Kidney epithelial cell (primary cell): Measurements from ENCODE around the gene SLC43A1. TPM values are rescaled to one million over a fixed set of nuclear protein-coding genes. Genes with fewer than 3 reads are reported as not detected.

Source experiments
- DNase-seq: peaks from one replicate; pipeline ENCODE4 v3.0.0-alpha.2; 2010; ENCODE audit warnings: low read depth
- H3K27me3 ChIP-seq: 2 replicates; pipeline ENCODE4 v1.6.0; 2011; ENCODE audit warnings: low read length; ENCODE audit not compliant: control insufficient read depth, insufficient read depth
- H3K36me3 ChIP-seq: 2 replicates; pipeline ENCODE4 v1.5.1; 2011; ENCODE audit warnings: low read length; ENCODE audit not compliant: control insufficient read depth, insufficient read depth
- H3K4me3 ChIP-seq: 2 replicates; pipeline ENCODE4 v1.5.1; 2011; ENCODE audit warnings: low read depth, mild to moderate bottlenecking, control low read depth, low read length
- total RNA-seq: library from RNA; depleted of rRNA; stranded (reverse); fragments of >200 nt; gene quantifications from 2 replicates; pipeline ENCODE4 v1.2.3, GENCODE V29; 2015
- TF ChIP-seq, protein P1 (sequence below): IDR thresholded peaks from 2 replicates; pipeline ENCODE4 v1.5.1; 2011; ENCODE audit warnings: mild to moderate bottlenecking, moderate library complexity, low read length, control low read depth, inconsistent platforms; ENCODE audit not compliant: insufficient read depth, poor library complexity, severe bottlenecking

SLC43A1 gene
- total RNA-seq, 1 donor from 2014 or later = 16.7 TPM

- Histone ChIP-seq H3K36me3 (no peaks in the 10 kb centered on the region), H3K27me3 (peaks cover 40% of the 10 kb centered on the region), H3K4me3 (no peak overlapping the region)
- DNase-seq = no peak
- TF ChIP-seq, protein P1, sequence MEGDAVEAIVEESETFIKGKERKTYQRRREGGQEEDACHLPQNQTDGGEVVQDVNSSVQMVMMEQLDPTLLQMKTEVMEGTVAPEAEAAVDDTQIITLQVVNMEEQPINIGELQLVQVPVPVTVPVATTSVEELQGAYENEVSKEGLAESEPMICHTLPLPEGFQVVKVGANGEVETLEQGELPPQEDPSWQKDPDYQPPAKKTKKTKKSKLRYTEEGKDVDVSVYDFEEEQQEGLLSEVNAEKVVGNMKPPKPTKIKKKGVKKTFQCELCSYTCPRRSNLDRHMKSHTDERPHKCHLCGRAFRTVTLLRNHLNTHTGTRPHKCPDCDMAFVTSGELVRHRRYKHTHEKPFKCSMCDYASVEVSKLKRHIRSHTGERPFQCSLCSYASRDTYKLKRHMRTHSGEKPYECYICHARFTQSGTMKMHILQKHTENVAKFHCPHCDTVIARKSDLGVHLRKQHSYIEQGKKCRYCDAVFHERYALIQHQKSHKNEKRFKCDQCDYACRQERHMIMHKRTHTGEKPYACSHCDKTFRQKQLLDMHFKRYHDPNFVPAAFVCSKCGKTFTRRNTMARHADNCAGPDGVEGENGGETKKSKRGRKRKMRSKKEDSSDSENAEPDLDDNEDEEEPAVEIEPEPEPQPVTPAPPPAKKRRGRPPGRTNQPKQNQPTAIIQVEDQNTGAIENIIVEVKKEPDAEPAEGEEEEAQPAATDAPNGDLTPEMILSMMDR = no peak
These were observed 42.1 kb downstream of the SLC43A1 start for GRCh38 chr11:57473285-57473841.

DNA sequence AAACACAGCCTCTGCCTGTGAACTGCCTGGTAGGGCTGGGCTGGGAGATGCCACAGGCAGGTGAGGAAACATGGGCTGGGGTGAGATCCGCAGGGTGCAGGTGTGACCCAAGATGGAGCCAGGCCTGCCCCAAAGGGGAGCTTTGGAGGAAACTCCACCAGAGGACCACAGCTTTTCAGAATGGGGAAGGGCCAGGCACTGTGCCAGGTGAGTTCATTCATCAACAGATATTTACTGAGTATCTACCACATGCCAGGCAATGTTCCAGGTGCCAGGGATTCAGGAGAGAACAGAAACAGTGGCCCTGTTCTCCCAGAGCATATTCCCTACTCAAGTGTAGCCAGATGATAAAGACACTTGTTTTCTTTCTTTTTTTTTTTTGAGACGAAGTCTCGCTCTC, 44.0 kb downstream of the SLC43A1 start:
- Histone ChIP-seq H3K36me3 (no peaks in the 10 kb centered on the region), H3K27me3 (peaks cover 32% of the 10 kb centered on the region), H3K4me3 (no peak overlapping the region)
- DNase-seq = no peak
- TF ChIP-seq, protein P1 = no peak

GRCh38 chr11:57469268-57469667, 46.2 kb downstream of the SLC43A1 start:
- no peaks in the 10 kb centered on the region for H3K36me3 ChIP-seq
- DNase-seq = no peak
- H3K27me3 ChIP-seq = peaks cover 19% of the 10 kb centered on the region
- H3K4me3 ChIP-seq = no peak overlapping the region
- TF ChIP-seq, protein P1 = no peak

DNA sequence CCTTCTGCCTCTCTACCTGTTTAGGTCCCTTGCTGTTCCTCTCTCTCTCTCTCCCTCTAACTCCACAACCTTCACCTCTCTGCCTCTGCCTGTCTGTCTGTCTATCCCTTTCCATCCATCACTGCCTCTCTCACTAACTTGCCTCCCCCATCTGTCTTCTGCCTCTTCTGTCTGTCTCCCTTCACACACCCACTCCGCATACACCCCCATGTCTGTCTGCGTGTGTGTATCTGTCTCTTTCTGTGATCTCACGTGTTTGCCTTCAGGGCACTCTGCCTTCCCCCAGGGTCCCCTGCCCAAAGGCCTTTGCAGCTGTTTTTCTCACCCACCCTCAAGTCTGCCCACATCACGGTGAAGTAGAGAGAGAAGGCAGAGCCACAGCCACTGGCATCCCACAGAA, 47.2 kb downstream of the SLC43A1 start:
- H3K27me3 ChIP-seq = peaks cover 25% of the 10 kb centered on the region
- TF ChIP-seq, protein P1 = no peak
- no peaks in the 10 kb centered on the region for H3K36me3 ChIP-seq
- no peak overlapping the region for H3K4me3 ChIP-seq
- no peak for DNase-seq

DNA sequence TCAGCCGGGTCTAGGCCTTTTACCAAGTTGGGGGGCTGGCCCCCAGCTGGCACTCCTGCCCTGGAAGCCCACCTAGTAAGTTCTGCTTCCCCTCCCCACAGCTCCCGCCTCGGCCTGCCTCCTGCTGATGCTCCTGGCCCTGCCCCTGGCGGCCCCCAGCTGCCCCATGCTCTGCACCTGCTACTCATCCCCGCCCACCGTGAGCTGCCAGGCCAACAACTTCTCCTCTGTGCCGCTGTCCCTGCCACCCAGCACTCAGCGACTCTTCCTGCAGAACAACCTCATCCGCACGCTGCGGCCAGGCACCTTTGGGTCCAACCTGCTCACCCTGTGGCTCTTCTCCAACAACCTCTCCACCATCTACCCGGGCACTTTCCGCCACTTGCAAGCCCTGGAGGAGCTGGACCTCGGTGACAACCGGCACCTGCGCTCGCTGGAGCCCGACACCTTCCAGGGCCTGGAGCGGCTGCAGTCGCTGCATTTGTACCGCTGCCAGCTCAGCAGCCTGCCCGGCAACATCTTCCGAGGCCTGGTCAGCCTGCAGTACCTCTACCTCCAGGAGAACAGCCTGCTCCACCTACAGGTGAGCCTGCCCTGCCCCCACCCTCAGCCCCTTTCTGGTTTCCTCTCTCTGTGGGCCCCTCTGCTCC, 47.9 kb downstream of the SLC43A1 start:
- TF ChIP-seq, protein P1 = no peak
- Histone ChIP-seq H3K36me3 (no peaks in the 10 kb centered on the region), H3K27me3 (peaks cover 30% of the 10 kb centered on the region), H3K4me3 (no peak overlapping the region)
- no peak for DNase-seq

GRCh38 chr11:57466680-57467079, 48.8 kb downstream of the SLC43A1 start:
- TF ChIP-seq, protein P1 = no peak
- Histone ChIP-seq H3K27me3 (peaks cover 40% of the 10 kb centered on the region), H3K36me3 (no peaks in the 10 kb centered on the region), H3K4me3 (no peak overlapping the region)
- no peak for DNase-seq
